H9 (cell line): ENCODE measurements around the gene MMAA. TPM values are rescaled to one million over a fixed set of nuclear protein-coding genes. Genes with fewer than 3 reads are reported as not detected.
"Not testable (repeated sequence)": the region's sequence is repeated elsewhere in the genome, so short reads cannot be mapped to it uniquely, and the experiment has no call there.

Experiments
- DNase-seq: peaks from one replicate; pipeline ENCODE4 v3.0.0-alpha.2; 2017
- H2AFZ ChIP-seq: one replicate; pipeline ENCODE4 v1.6.1; 2013; ENCODE audit warnings: mild to moderate bottlenecking, low read length, control low read depth, moderate library complexity
- H2AK5ac ChIP-seq: 2 replicates; pipeline ENCODE4 v1.6.1; 2013; ENCODE audit warnings: low read length, control low read depth, mixed read lengths; ENCODE audit not compliant: insufficient read length
- H2BK120ac ChIP-seq: one replicate; pipeline ENCODE4 v1.6.1; 2013; ENCODE audit warnings: low read depth, mild to moderate bottlenecking, low read length, control low read depth, inconsistent platforms; ENCODE audit not compliant: poor library complexity, severe bottlenecking
- H2BK12ac ChIP-seq: 2 replicates; pipeline ENCODE4 v1.6.1; 2013; ENCODE audit warnings: low read length, control low read depth, mixed read lengths, low read depth; ENCODE audit not compliant: insufficient read length
- H2BK15ac ChIP-seq: 2 replicates; pipeline ENCODE4 v1.6.1; 2013; ENCODE audit warnings: low read depth, low read length, control low read depth
- H2BK20ac ChIP-seq: one replicate; pipeline ENCODE4 v1.6.1; 2013; ENCODE audit warnings: low read depth, mild to moderate bottlenecking, low read length, control low read depth, inconsistent platforms; ENCODE audit not compliant: poor library complexity, severe bottlenecking
- H2BK5ac ChIP-seq: 2 replicates; pipeline ENCODE4 v1.6.1; 2013; ENCODE audit warnings: low read length, control low read depth, mixed read lengths; ENCODE audit not compliant: insufficient read length
- H3K14ac ChIP-seq: 2 replicates; pipeline ENCODE4 v1.6.1; 2013; ENCODE audit warnings: low read length, control low read depth; ENCODE audit not compliant: insufficient read depth
- H3K18ac ChIP-seq: 2 replicates; pipeline ENCODE4 v1.6.1; 2013; ENCODE audit warnings: low read depth, mild to moderate bottlenecking, mixed read lengths, low read length, control low read depth; ENCODE audit not compliant: insufficient read length
- H3K23ac ChIP-seq: 2 replicates; pipeline ENCODE4 v1.6.1; 2013; ENCODE audit warnings: low read length, control low read depth, mixed read lengths, low read depth; ENCODE audit not compliant: insufficient read length
- H3K23me2 ChIP-seq: 2 replicates; pipeline ENCODE4 v1.6.1; 2013; ENCODE audit warnings: low read depth, mild to moderate bottlenecking, mixed read lengths, low read length, control low read depth; ENCODE audit not compliant: insufficient read length, poor library complexity, severe bottlenecking
- H3K27ac ChIP-seq: 2 replicates; pipeline ENCODE4 v1.5.1; 2013; ENCODE audit warnings: low read length, control low read depth, mixed read lengths, low read depth; ENCODE audit not compliant: insufficient read length
- H3K27me3 ChIP-seq: 2 replicates; pipeline ENCODE4 v1.6.1; 2013; ENCODE audit warnings: low read length, control low read depth, inconsistent platforms; ENCODE audit not compliant: insufficient read depth
- H3K4ac ChIP-seq: 2 replicates; pipeline ENCODE4 v1.6.1; 2013; ENCODE audit warnings: low read depth, mild to moderate bottlenecking, control low read depth, inconsistent platforms, low read length, moderate library complexity
- H3K4me1 ChIP-seq: 2 replicates; pipeline ENCODE4 v1.6.1; 2013; ENCODE audit warnings: low read length, control low read depth, inconsistent platforms; ENCODE audit not compliant: insufficient read depth
- H3K4me2 ChIP-seq: 2 replicates; pipeline ENCODE4 v1.6.1; 2013; ENCODE audit warnings: low read length, control low read depth, mixed read lengths; ENCODE audit not compliant: insufficient read length, insufficient read depth
- H3K56ac ChIP-seq: 2 replicates; pipeline ENCODE4 v1.6.1; 2013; ENCODE audit warnings: low read depth, mild to moderate bottlenecking, mixed read lengths, low read length, control low read depth; ENCODE audit not compliant: insufficient read length
- H3K79me1 ChIP-seq: 2 replicates; pipeline ENCODE4 v1.6.1; 2013; ENCODE audit warnings: low read depth, mild to moderate bottlenecking, moderate library complexity, low read length, control low read depth, inconsistent platforms; ENCODE audit not compliant: insufficient read depth, poor library complexity, severe bottlenecking
- H3K79me2 ChIP-seq: 2 replicates; pipeline ENCODE4 v1.6.1; 2013; ENCODE audit warnings: low read length, control low read depth, inconsistent platforms; ENCODE audit not compliant: insufficient read depth
- H3K9ac ChIP-seq: 2 replicates; pipeline ENCODE4 v1.6.1; 2013; ENCODE audit warnings: low read length, control low read depth, mixed read lengths; ENCODE audit not compliant: insufficient read length; ENCODE audit errors: extremely low read depth
- H3K9me3 ChIP-seq: one replicate; pipeline ENCODE4 v1.6.1; 2013; ENCODE audit warnings: low read depth, low read length, inconsistent platforms; ENCODE audit not compliant: control insufficient read depth
- H3T11ph ChIP-seq: one replicate; pipeline ENCODE4 v1.6.1; 2013; ENCODE audit warnings: mild to moderate bottlenecking, low read length, control low read depth, inconsistent platforms
- H4K20me1 ChIP-seq: one replicate; pipeline ENCODE4 v1.6.1; 2013; ENCODE audit not compliant: control insufficient read depth, insufficient read length, insufficient read depth
- H4K5ac ChIP-seq: 2 replicates; pipeline ENCODE4 v1.6.1; 2013; ENCODE audit warnings: low read depth, mild to moderate bottlenecking, mixed read lengths, low read length, control low read depth; ENCODE audit not compliant: insufficient read length
- H4K8ac ChIP-seq: replicated peaks from 2 replicates; pipeline ENCODE4 v1.6.1; 2013; ENCODE audit warnings: low read length, control low read depth, mixed read lengths, low read depth; ENCODE audit not compliant: insufficient read length
- H4K91ac ChIP-seq: 2 replicates; pipeline ENCODE4 v1.6.1; 2013; ENCODE audit warnings: low read depth, mild to moderate bottlenecking, moderate library complexity, mixed read lengths, low read length, control low read depth; ENCODE audit not compliant: insufficient read length
- H3K27ac Mint-ChIP-seq, 3 experiments: 2 replicates in 2 of 3; 3 replicates in 1 of 3; pipeline ENCODE4 v1.8.0; 2020 to 2021; ENCODE audit warnings: mixed read lengths in 3 of 3, mild to moderate bottlenecking in 1 of 3, moderate library complexity in 1 of 3
- H3K27me3 Mint-ChIP-seq: 2 replicates; pipeline ENCODE4 v1.8.0; 2021; ENCODE audit warnings: low read depth, mild to moderate bottlenecking, moderate library complexity, mixed read lengths
- H3K36me3 Mint-ChIP-seq, 3 experiments: 2 replicates in 2 of 3; 3 replicates in 1 of 3; pipeline ENCODE4 v1.8.0; 2020 to 2021; ENCODE audit warnings: low read depth in 3 of 3, mixed read lengths in 3 of 3; ENCODE audit not compliant: insufficient read depth in 1 of 3
- H3K4me1 Mint-ChIP-seq, 2 experiments: 2 replicates each; pipeline ENCODE4 v1.8.0; 2020; ENCODE audit warnings: mixed read lengths in 2 of 2
- H3K4me3 Mint-ChIP-seq, 2 experiments: 2 replicates in 1 of 2; 3 replicates in 1 of 2; pipeline ENCODE4 v1.8.0; 2020 to 2021; ENCODE audit warnings: mild to moderate bottlenecking in 2 of 2, mixed read lengths in 2 of 2, moderate library complexity in 1 of 2
- H3K9me3 Mint-ChIP-seq, 2 experiments: 2 replicates in 1 of 2; 3 replicates in 1 of 2; pipeline ENCODE4 v1.8.0; 2020; ENCODE audit warnings: mild to moderate bottlenecking in 2 of 2, mixed read lengths in 2 of 2, moderate library complexity in 1 of 2
- WGBS: extraction: QIAGEN DNeasy Blood & Tissue Kit; methylation state at CpG from one replicate; pipeline ENCODE4 v1.1.7; 2013; ENCODE audit warnings: missing lambda C conversion rate, low lambda C conversion rate, mixed read lengths; ENCODE audit not compliant: insufficient read length; ENCODE audit errors: extremely low coverage; 5-methylcytosine and 5-hydroxymethylcytosine counted together
- long read RNA-seq: library from polyadenylated mRNA; unstranded; transcript quantifications from one replicate; pipeline ENCODE4 v2.0.0, GENCODE V29; 2020
- total RNA-seq: library from RNA; stranded (reverse); gene quantifications from 2 replicates; pipeline ENCODE4 v1.2.1, GENCODE V29; 2021
- TF ChIP-seq, protein P1 (sequence below): fragments of 200-600 bp; sonication (generic); conservative IDR thresholded peaks from 3 replicates; pipeline ENCODE4 v1.8.0; 2021; ENCODE audit warnings: antibody characterized with exemption, mild to moderate bottlenecking

Gene MMAA
- total RNA-seq = 2.1 and 3.0 TPM in 2 replicates
- long read RNA-seq, full-length matches to known transcripts = 1 of 2 reads
- long read RNA-seq, partial matches to known transcripts = 0 of 2 reads
- long read RNA-seq, other reads (novel, unspliced or antisense) = 1 of 2 reads

GRCh38 chr4:145618932-145619638 is at the start of gene MMAA:
MMAA (plus strand) TSS chr4:145619385; CDS start chr4:145639140, 19,755 bp downstream.
- Histone ChIP-seq H3K9me3 (no peaks in the 10 kb centered on the region), H3K9ac (peak within 1 kb of the TSS; percentile 88), H2BK5ac (no peak within 1 kb of the TSS), H2AK5ac (no peak within 1 kb of the TSS), H4K5ac (no peak within 1 kb of the TSS), H2BK20ac (no peak within 1 kb of the TSS), H2BK120ac (no peak within 1 kb of the TSS), H3K27ac (peak within 1 kb of the TSS; percentile 15), H2BK12ac (no peak within 1 kb of the TSS), H4K91ac (no peak within 1 kb of the TSS), H3K14ac (peak within 1 kb of the TSS; percentile 82), H4K8ac (no peak within 1 kb of the TSS), H3K4ac (no peak within 1 kb of the TSS), H3K23me2 (peaks cover 10% of the 10 kb centered on the region), H3T11ph (no peak within 1 kb of the TSS), H3K18ac (peak within 1 kb of the TSS; percentile 65), H3K56ac (no peak within 1 kb of the TSS), H3K79me1 (no peaks in the 10 kb centered on the region), H2AFZ (peak within 1 kb of the TSS; percentile 14), H3K27me3 (no peaks in the 10 kb centered on the region), H3K79me2 (no peaks in the 10 kb centered on the region), H4K20me1 (no peaks in the 10 kb centered on the region), H3K23ac (no peak within 1 kb of the TSS), H3K4me1 (no peaks in the 10 kb centered on the region), H2BK15ac (no peak within 1 kb of the TSS), H3K4me2 (peak within 1 kb of the TSS; percentile 67)
- H3K27me3 Mint-ChIP-seq = no peaks in the 10 kb centered on the region; the same call in 1 of the 2 replicates
- peaks cover 10 to 14% of the 10 kb centered on the region in 2 experiments for H3K9me3 Mint-ChIP-seq
- peak; percentile 92 for DNase-seq
- peak within 1 kb of the TSS; percentile 89 to 95 (median 92) for H3K27ac Mint-ChIP-seq
- peak within 1 kb of the TSS; percentile 91 for H3K4me3 Mint-ChIP-seq
- WGBS = no CpG with 5 or more reads among the region's 66 CpGs
- peaks cover 9 to 18% (median 16%) of the 10 kb centered on the region in 3 experiments for H3K36me3 Mint-ChIP-seq
- TF ChIP-seq, protein P1, sequence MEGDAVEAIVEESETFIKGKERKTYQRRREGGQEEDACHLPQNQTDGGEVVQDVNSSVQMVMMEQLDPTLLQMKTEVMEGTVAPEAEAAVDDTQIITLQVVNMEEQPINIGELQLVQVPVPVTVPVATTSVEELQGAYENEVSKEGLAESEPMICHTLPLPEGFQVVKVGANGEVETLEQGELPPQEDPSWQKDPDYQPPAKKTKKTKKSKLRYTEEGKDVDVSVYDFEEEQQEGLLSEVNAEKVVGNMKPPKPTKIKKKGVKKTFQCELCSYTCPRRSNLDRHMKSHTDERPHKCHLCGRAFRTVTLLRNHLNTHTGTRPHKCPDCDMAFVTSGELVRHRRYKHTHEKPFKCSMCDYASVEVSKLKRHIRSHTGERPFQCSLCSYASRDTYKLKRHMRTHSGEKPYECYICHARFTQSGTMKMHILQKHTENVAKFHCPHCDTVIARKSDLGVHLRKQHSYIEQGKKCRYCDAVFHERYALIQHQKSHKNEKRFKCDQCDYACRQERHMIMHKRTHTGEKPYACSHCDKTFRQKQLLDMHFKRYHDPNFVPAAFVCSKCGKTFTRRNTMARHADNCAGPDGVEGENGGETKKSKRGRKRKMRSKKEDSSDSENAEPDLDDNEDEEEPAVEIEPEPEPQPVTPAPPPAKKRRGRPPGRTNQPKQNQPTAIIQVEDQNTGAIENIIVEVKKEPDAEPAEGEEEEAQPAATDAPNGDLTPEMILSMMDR = peak; percentile 89
- peaks cover 31 to 34% of the 10 kb centered on the region in 2 experiments for H3K4me1 Mint-ChIP-seq

DNA sequence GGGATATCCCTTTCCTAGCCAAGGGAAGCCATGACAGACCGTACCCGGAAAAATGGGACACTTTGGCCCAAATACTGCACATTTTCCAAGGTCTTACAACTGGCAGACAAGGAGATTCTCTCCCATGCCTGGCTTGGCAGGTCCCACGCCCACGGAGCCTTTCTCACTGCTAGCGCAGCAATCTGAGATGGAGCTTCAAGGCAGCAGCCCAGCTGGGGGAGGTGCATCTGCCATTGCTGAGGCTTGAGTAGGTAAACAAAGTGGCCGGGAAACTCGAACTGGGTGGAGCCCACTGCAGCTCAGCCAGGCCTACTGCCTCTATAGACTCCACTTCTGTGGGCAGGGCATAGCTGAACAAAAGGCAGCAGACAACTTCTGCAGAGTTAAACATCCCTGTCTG is 44.6 kb upstream of the MMAA start:
- H3K9me3 Mint-ChIP-seq = peaks cover 9 to 12% of the 10 kb centered on the region in 2 experiments
- not testable (repeated sequence) for H3K4me2 ChIP-seq, H3K27ac ChIP-seq, H3K18ac ChIP-seq, H2BK120ac ChIP-seq, H3K27ac Mint-ChIP-seq, H2BK12ac ChIP-seq, H2AK5ac ChIP-seq, H2BK20ac ChIP-seq, H3K23ac ChIP-seq, H4K8ac ChIP-seq, H3K4me1 Mint-ChIP-seq, H2BK5ac ChIP-seq, H3K4me1 ChIP-seq, H3K23me2 ChIP-seq, H3K9me3 ChIP-seq, H4K5ac ChIP-seq, H3K14ac ChIP-seq, H3K56ac ChIP-seq, H3K36me3 Mint-ChIP-seq, H3K79me1 ChIP-seq, H3K79me2 ChIP-seq, H3K27me3 Mint-ChIP-seq, H3K4me3 Mint-ChIP-seq, H4K20me1 ChIP-seq, H4K91ac ChIP-seq, DNase-seq, H2AFZ ChIP-seq, H2BK15ac ChIP-seq, H3T11ph ChIP-seq, H3K27me3 ChIP-seq, H3K4ac ChIP-seq, H3K9ac ChIP-seq
- WGBS = no CpG with 5 or more reads among the region's 7 CpGs
